GM18951 (cell line): ENCODE data around the gene FAM199X.
"Not testable (repeated sequence)": the region's sequence is repeated elsewhere in the genome, so short reads cannot be mapped to it uniquely, and the experiment has no call there.

Experiments
- POLR2A ChIP-seq: IDR thresholded peaks from 4 replicates; pipeline ENCODE4 v1.6.1; 2011; ENCODE audit warnings: mild to moderate bottlenecking; ENCODE audit not compliant: insufficient read length, insufficient read depth; ENCODE audit errors: extremely low read depth
- in situ Hi-C: fragments of 300-500 bp; cut with MboI; formaldehyde crosslinking; loops from one replicate; pipeline ENCODE4 v1.12.0; 2022; ENCODE audit warnings: low sequenced_read_pairs, mixed read lengths, inconsistent platforms; ENCODE audit not compliant: unreplicated experiment

Gene FAM199X

GRCh38 chrX:104211187-104211586 lies 44.9 kb downstream of the FAM199X start:
- in situ Hi-C loops = no loop called here
- TF ChIP-seq POLR2A = no peak

GRCh38 chrX:104230060-104230459 lies 63.8 kb downstream of the FAM199X start:
- in situ Hi-C loops = not testable (repeated sequence)
